ENCODE measurements around the gene MEIOC.

MEIOC gene

DNA sequence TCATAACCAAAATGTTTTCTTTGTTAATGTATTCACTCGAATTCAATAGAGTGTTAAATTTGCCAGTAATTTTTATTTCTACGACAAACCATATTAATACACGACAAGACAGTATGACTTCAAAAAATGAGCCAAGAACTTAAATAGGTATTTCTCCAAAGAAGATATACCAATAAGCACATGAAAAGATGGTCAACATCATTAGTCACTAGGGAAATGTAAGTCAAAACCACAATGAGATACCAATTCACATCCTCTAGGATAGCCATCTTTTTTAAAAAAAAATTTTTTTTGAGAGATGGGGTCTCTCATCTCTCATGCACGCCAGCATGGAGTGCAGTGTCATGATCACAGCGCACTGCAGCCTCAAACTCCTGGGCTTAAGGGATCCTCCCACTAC, 5.0 kb upstream of the MEIOC start:
- TF ChIP-seq, protein P1, sequence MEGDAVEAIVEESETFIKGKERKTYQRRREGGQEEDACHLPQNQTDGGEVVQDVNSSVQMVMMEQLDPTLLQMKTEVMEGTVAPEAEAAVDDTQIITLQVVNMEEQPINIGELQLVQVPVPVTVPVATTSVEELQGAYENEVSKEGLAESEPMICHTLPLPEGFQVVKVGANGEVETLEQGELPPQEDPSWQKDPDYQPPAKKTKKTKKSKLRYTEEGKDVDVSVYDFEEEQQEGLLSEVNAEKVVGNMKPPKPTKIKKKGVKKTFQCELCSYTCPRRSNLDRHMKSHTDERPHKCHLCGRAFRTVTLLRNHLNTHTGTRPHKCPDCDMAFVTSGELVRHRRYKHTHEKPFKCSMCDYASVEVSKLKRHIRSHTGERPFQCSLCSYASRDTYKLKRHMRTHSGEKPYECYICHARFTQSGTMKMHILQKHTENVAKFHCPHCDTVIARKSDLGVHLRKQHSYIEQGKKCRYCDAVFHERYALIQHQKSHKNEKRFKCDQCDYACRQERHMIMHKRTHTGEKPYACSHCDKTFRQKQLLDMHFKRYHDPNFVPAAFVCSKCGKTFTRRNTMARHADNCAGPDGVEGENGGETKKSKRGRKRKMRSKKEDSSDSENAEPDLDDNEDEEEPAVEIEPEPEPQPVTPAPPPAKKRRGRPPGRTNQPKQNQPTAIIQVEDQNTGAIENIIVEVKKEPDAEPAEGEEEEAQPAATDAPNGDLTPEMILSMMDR (IDR thresholded peaks at IDR 0.05; ENCODE audit: insufficient read depth, low read length, poor library complexity, severe bottlenecking) = no peak
- no peaks in the 10 kb centered on the region for H3K36me3 ChIP-seq (ENCODE audit: control insufficient read depth, insufficient read depth, low read length)
- DNase-seq (ENCODE audit: extremely low read depth, insufficient read length) = no peak
- H3K27me3 ChIP-seq (replicated peaks; ENCODE audit: control insufficient read depth, insufficient read depth, low read length) = no peaks in the 10 kb centered on the region; the same call in 1 of the 2 replicates
- H3K4me3 ChIP-seq (replicated peaks; ENCODE audit: low read depth, low read length) = no peak overlapping the region

DNA sequence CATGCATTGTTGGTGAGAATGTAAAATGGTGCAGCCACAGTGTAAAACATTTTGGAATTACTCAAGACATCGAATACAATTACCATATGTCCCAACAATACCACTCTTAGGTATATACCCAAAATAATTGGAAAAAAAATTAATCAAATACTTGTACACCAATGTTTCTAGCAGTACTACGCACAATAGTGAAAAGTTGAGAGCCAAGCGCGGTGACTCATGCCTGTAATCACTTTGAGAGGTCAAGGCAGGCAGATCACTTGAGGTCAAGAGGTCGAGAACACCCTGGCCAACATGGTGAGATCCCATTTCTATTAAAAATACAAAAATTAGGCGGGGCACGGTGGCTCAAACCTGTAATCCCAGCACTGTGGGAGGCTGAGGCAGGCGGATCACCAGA, 3.5 kb upstream of the MEIOC start:
- no peak for DNase-seq (ENCODE audit: extremely low read depth, insufficient read length)
- no peaks in the 10 kb centered on the region for H3K36me3 ChIP-seq (ENCODE audit: control insufficient read depth, insufficient read depth, low read length)
- TF ChIP-seq, protein P1 (IDR thresholded peaks at IDR 0.05; ENCODE audit: insufficient read depth, low read length, poor library complexity, severe bottlenecking) = no peak
- no peaks in the 10 kb centered on the region; the same call in 1 of the 2 replicates for H3K27me3 ChIP-seq (replicated peaks; ENCODE audit: control insufficient read depth, insufficient read depth, low read length)
- no peak overlapping the region for H3K4me3 ChIP-seq (replicated peaks; ENCODE audit: low read depth, low read length)

DNA sequence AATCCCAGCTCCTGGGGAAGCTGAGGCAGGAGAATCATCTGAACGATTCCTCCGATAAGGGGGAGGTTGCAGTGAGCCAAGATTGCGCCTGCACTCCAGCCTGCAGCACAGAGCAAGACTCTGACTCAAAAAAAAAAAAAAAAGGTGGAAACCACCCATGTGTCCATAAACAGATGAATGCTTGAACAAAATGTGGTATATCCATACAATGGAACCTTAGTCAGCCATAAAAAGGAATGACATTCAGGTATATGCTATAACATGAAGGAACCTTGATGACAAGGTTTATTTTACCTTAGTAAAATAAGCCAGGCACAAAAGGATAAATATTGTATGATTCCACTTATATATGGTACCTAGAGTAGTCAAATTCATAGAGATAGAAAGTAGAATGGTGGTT, 2.9 kb upstream of the MEIOC start:
- no peaks in the 10 kb centered on the region for H3K36me3 ChIP-seq (ENCODE audit: control insufficient read depth, insufficient read depth, low read length)
- DNase-seq (ENCODE audit: extremely low read depth, insufficient read length) = no peak
- no peak overlapping the region for H3K4me3 ChIP-seq (replicated peaks; ENCODE audit: low read depth, low read length)
- H3K27me3 ChIP-seq (replicated peaks; ENCODE audit: control insufficient read depth, insufficient read depth, low read length) = no peaks in the 10 kb centered on the region; the same call in 1 of the 2 replicates
- TF ChIP-seq, protein P1 (IDR thresholded peaks at IDR 0.05; ENCODE audit: insufficient read depth, low read length, poor library complexity, severe bottlenecking) = no peak

DNA sequence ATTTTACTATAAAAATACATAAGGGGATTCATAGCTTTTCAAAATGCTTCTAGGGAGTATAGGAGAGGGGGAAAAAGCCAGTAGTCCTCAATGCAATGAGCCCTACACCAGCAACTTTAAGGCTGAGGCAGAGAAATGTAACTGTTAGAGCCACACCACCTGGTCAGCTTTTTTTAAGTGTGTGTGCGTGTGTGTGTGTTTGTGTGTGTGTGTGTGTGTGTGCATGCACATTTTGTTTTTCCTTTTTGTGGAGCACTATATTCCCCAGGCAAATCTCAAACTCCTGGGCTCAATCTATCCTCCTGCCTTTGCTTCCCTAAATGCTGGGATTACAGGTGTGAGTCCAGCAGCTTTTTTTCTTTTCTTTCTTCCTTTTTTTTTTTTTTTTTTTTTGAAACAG, 2.3 kb upstream of the MEIOC start:
- Histone ChIP-seq H3K36me3 (ENCODE audit: control insufficient read depth, insufficient read depth, low read length) (no peaks in the 10 kb centered on the region), H3K4me3 (replicated peaks; ENCODE audit: low read depth, low read length) (no peak overlapping the region), H3K27me3 (replicated peaks; ENCODE audit: control insufficient read depth, insufficient read depth, low read length) (no peaks in the 10 kb centered on the region; the same call in 1 of the 2 replicates)
- TF ChIP-seq, protein P1 (IDR thresholded peaks at IDR 0.05; ENCODE audit: insufficient read depth, low read length, poor library complexity, severe bottlenecking) = no peak
- no peak for DNase-seq (ENCODE audit: extremely low read depth, insufficient read length)

DNA sequence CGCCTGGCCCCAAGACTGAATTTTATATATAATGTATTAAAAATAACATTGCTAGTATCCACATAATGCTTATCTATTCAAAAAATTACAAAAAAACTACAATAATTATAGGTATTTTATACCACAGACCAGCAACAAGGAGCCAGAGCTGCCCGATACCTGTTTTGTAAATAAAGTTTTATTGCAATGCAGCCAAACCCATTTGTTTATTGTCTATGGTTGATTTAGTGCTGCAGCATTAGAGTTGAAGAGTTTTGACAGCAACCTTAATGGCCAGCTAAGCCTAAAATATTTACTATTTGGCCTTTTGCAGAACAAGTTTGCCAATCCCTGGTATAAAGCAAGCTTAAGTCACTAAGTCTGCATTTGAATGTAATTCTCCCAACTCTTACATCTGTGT, 5.6 kb downstream of the MEIOC start:
- DNase-seq (ENCODE audit: extremely low read depth, insufficient read length) = no peak
- Histone ChIP-seq H3K36me3 (ENCODE audit: control insufficient read depth, insufficient read depth, low read length) (no peaks in the 10 kb centered on the region), H3K4me3 (replicated peaks; ENCODE audit: low read depth, low read length) (no peak overlapping the region), H3K27me3 (replicated peaks; ENCODE audit: control insufficient read depth, insufficient read depth, low read length) (no peaks in the 10 kb centered on the region)
- TF ChIP-seq, protein P1 (IDR thresholded peaks at IDR 0.05; ENCODE audit: insufficient read depth, low read length, poor library complexity, severe bottlenecking) = no peak

DNA sequence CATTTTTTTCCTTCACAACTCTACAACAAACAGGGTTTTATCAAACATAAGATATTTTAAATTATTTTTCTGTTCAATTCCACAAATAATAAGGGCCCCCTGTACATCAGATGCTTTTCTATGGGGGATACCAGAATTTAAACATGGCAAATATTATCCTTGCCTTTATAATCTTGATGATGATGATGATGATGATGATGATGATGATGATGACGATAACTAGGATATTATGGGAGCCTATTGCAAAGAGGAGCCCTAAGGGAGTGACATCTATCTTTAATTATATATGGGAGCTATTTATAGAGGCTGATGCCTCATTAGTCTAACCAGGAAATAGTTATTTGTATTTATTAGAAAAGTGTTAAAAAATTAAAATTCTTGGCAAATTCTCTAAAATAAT, 6.8 kb downstream of the MEIOC start:
- Histone ChIP-seq H3K4me3 (replicated peaks; ENCODE audit: low read depth, low read length) (no peak overlapping the region), H3K27me3 (replicated peaks; ENCODE audit: control insufficient read depth, insufficient read depth, low read length) (no peaks in the 10 kb centered on the region), H3K36me3 (ENCODE audit: control insufficient read depth, insufficient read depth, low read length) (no peaks in the 10 kb centered on the region)
- DNase-seq (ENCODE audit: extremely low read depth, insufficient read length) = no peak
- TF ChIP-seq, protein P1 (IDR thresholded peaks at IDR 0.05; ENCODE audit: insufficient read depth, low read length, poor library complexity, severe bottlenecking) = no peak

Data from GM06990 (cell line).